Measurements from ENCODE around the gene TMSB4X.
"Not testable (repeated sequence)": the region's sequence is repeated elsewhere in the genome, so short reads cannot be mapped to it uniquely, and the experiment has no call there.

The TMSB4X gene

DNA sequence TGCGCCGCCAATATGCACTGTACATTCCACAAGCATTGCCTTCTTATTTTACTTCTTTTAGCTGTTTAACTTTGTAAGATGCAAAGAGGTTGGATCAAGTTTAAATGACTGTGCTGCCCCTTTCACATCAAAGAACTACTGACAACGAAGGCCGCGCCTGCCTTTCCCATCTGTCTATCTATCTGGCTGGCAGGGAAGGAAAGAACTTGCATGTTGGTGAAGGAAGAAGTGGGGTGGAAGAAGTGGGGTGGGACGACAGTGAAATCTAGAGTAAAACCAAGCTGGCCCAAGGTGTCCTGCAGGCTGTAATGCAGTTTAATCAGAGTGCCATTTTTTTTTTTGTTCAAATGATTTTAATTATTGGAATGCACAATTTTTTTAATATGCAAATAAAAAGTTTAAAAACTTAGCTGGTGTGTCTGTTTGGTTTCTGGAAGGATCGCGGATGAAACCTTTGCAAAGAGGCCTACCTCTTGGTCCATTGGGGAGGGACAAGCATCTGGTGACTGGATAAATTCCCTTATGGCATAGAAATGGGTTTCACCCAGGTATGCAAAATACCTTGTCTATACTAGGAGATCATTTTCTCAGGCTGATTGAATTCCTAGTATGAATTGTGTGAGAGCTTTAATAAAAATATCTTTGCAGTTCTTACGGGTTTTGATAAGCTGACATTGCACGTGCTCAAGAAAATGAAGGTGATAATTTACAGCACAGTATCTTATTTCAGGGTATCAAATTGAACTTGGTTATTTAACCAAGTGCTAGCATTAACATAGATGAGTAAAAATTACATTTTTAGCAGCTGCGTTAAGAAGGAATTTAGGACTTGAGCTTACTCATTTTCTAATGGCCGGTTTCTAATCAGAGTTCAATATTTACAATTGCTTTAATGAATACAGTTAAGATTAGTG is 2.2 kb downstream of the TMSB4X start:
- not testable (repeated sequence) for DNase-seq

DNA sequence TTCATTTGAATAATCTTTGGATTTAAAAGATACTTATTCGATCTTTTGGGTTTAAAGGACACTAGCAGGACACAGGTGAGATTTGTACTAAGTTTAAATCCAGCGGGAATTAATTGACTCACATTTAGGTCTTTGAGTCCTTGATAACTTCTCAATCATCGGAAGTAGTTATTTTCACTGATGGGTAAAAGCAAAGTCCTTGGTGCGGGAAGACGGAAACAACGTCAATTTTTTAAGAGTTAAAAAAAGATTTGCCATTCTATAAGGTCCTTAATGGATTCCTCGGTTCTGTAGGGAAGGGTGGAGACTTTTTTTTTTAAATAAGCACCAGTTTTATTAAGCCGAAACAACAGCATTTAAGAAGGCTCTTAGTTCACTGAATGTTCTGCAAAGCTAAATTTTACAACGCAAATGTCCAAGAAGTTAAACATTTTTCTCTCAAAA is 2.9 kb downstream of the TMSB4X start:
- no peak for DNase-seq

DNA sequence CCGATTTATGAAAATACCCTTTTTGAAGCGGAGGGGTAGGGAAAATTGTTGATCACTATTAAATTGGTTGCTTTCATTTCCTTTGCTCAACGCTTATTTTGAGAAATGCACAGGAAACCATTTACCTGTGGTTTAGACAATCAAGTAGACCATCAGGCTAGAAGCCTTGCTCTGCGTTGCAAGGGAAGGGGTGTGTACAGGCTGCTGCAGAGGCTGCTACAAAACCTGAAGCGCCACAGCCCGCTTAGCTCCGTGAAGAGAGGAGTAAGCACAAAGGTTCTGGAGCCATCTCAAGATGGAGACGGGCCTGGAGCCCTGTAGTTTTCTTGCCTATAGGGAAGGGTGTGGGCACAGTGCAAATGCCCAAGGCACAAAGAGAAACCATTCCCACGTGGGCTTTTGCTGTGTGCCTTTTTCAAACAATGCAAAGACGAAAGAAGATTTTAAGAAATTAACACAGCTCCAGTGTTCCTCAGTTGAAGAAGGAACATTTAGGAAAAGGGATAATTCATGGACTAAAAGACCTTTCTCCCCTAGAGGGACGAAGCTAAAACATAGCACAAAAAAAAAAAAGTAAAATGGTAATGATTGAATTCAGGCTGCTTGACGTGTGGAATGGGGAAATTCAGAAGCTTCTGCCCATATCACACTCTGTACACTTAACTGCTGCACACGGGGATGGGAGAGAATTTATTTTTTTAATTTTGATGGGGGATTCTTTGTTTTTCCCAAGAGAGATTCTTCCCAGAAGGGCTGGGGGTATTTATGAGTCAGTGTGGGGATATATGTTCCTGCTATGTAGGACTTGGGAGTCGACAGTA is 3.5 kb downstream of the TMSB4X start:
- DNase-seq, result peak; percentile 86

DNA sequence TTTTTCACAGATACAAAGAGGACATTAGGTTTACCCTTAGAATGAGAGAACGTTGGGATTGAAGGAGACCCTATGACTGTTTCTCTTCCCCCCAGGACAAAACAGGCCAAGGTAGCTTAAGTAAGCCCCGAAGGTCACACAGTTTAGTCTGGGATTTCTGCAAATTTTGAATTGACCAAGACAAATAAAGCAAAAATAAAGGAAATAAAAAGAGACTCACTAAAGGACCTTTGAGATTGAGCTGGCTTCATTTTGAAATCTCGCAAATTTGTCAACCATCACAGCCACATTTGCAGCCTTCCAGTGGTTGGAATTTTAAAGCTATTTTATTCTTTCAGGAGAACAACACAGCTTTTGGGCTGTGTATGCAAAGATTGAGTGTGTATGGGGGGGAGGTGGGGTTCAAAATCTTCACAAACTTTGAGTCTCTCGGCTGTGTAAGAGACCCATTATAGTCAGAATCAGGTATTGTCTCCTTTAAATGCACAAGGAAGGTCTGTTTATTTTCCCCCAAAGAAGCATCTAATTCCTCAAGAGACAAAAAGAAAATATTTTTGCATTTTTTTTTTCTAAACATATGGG is 4.2 kb downstream of the TMSB4X start:
- no peak for DNase-seq

DNA sequence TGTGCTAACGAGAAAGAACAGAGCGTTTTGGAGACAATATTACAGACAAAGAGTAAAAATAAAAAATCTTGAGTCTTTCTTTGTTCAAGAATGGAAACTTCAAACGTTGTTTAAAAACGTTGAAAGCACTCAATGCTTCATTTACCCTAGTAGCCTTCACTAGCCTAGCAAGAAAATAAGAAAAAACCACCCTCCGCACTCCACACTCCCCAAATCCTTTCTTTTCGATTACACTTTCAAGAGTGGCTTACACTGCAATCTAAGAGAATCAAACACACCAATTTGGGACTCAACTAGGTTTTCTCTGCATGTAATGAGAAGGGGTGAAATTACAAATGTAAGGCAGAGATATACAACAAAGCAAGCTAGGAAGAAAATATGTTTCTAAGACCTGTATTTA is 4.7 kb downstream of the TMSB4X start:
- peak; percentile 33 for DNase-seq

DNA sequence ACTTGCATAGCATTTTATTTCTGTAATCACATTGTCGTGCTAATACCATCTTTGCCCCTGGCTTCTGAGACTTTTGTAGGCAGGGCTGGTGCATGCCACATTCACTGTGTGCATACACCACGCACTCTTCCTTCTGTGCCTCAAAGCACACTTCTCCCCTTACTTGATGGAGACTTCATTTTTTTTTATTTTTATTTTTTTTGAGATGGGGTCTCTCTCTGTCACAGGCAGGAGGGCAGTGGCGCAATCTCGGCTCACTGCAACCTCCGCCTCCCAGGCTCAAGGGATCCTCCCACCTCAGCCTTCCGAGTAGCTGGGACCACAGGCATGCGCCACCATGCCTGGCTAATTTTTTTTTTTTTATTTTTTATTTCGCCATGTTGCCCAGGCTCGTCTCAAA is 5.1 kb downstream of the TMSB4X start:
- DNase-seq, result peak; percentile 43

DNA sequence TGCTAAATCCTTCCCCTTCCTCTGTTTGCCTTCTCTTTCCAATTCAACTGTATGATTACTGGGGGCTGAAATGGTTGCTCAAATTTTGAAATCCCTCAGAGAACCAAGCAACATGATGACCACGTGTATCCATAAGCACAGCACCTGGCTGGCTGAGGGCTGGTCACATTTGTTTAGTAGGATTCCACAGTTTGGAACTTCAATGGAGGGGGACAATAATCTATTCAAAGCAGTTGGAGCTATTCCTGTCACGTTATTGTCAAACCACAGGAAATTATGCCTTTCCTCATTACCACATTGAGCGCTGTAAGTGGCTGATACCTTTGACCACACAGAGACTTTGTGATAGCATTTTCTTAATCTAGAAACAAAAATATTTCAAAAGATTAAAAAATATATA is 7.0 kb downstream of the TMSB4X start:
- peak; percentile 54 for DNase-seq

DNA sequence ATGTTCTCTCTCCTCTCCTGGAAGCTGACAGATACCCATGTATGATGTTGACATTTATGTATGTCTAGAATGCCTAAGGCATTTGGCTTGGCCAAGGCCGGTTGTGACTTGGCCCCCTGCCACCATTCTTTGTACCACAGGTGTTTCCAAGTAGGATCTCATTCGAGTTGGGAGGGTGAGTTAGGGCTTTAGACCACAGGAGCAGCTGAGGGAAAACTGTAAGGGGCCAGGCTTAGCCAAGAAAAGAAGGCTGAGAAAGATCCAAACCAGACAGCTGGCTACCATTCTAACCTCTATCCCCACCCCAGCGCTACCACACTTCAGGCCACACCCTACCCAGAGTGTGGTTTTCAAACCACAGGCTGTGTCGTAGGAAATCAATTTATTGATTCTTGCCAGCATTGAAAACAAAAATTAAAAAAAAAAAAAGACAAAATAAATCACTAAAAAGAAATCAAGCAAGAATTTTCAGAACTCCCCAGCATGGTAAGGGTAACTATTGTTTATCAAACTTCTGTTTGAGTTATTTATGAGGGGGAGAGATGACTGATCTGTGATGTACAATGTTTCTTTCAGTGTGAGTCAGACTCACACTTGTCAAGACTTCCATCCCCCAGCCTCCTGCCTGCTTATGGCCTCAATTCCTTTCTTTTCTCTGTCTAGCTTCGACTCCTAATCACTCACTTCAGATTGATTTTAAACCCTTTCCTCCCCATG is 9.9 kb downstream of the TMSB4X start:
- peak; percentile 80 for DNase-seq

DNA sequence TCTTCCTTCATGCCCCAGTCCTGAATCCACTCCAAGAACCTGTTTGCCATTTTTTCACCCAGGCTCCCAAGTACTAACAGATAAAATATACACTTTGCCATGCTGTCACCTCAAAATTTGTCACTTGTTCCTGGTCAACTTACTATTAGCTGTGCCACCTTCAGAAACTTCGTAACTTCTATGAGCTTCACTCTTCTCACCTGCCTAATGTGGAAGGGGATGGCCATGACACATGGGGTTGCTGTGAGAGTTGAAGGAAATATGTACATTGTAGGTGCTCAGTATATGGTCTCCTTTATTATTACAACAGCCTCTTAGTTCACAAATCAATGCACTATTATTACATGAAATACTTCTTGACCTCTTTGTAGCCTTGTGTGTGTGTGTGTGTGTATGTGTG is 10.4 kb downstream of the TMSB4X start:
- peak; percentile 60 for DNase-seq

DNA sequence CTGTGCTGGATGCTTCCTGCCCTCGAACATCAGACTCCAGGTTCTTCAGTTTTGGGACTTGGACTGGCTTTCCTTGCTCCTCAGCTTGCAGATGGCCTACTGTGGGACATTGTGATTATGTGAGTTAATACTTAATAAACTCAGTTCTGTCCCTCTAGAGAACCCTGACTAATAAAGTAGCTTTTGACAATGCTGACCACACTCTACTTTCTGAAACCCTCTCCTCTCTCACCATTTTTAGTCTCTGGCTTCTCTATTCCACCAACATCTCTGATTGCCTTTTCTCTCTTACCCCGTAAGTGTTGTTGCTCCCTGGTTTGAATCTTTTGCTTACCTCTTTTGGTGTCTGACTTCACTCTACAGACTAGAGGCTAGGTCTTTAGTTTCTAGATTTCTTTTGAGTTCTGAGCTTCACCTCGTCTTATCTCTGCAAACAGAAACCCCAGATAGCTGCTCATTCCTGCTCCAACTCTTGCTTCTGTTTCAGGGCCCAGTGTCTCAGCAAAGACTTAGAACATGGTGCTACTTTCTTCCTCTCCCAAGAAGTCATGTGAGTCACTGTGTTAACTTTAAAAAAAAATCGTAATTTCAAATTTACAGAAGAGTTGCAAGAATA is 11.4 kb downstream of the TMSB4X start:
- DNase-seq, result no peak

DNA sequence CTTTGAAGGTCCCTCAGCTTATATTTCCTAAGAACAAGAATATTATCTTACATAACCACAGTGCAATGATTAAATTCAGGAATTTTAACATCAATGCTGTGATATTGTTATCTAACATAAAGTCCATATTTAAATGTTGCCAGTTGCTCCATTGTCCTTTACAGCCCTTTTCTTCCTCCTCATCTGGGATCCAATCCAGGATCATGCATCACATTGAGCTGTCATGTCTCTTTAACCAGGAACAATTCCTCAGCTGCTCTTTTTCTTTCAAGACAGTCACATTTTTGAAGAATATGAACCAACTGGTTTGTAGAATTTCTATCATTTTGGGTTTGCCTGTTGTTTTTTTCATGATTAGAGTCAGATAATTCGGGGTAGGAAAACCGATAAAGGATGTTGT is 12.0 kb downstream of the TMSB4X start:
- no peak for DNase-seq

DNA sequence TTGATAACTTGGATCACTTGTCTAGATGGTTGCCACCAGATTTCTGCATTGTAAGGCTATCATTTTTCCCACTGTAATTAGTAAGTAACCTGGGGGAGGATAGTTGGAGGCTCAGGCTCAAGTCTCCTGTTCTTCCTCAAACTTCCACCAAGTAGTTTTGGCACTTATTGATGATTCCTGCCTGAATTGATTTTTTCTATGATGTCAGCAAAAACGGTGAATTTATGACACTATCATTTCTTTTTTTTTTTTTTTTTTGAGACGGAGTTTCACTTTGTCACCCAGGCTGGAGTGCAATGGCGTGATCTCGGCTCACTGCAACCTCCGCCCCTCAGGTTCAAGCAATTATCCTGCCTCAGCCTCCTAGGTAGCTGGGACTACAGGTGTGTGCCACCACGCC is 12.4 kb downstream of the TMSB4X start:
- no peak for DNase-seq

DNA sequence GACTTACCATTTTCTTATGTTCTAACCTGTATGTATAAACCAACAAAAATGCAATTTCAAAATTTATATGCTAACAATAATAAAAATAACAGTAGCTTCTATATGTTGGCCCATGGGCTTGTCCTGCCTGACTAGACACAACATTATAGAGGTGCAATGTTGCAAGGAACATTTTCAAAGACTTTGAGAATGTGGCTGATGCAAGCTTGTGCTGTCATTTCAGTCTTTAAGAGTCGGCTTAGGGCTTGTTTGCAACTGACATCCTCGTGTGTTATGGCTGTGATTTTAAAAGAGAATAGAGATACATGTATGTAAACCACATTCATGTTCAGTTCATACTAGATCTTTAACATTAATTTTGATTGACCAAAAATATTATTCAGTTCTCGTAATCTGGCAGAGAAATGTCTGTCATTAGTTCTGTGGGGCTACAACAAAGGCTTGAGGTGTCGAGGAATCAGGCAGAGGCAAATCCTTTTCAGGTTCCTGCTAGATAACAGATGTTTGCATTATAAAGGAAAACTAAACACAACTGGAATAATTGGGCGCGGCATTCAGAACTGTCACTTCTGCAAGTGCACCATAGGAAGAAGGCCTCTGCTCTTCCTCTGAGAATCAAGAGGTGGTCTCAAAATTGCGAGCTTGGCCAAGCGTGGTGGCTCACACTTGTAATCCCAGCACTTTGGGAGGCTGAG is 13.1 kb downstream of the TMSB4X start:
- no peak for DNase-seq

DNA sequence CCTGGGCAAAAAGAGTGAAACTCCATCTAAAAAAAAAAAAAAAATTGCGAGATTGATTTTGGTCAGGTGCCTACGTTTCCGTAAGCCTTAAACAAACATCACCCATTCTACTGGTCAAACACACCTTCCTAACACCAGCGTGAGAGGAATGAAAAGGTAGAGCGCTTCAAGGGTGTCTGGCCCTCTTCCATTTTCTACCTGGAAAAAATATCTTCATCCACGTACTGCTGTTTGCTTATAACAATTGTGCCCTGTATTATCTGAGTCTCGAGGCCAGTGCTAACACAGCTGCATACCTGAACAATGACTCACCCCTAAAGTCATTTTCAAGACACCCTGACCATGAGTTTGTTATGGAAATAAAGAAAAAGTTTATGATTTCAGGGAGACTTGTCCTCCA is 13.9 kb downstream of the TMSB4X start:
- no peak for DNase-seq

DNA sequence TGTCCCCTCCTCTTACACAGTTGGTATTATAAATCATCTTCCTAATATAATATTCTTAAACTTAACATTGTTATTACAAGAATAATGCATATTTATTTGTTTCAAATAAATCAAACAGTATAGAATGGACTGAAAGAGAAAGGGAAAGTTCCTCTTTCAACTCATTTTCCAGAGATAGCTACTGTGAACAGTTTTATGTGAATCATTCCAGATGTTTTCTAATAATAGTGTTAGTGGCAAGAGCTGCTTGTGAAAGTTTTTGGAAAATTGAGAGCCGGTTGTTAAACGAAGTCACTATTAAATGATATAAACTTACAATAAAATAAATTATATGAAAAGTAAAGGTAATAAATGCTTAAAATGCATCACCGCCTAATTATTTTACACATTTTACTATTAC is 14.6 kb downstream of the TMSB4X start:
- no peak for DNase-seq

DNA sequence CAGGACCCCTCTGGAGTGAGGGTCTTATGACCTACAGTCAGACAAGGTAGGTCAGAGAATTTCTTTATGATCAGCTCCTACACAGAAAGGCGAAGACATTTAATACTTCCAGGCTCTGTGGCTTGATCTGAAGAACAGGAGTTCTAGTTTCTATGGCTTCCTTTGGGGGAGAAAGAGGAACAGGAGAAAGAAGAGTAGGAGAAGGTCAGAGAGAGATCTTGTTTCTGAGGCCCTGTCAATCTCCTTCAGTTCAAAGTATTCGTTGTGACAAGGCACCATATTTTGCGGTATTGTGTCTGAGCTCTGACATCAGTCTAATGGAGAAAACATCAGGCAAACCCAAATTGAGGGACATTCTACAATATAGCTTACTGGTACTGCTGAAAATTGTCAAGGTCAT is 16.7 kb downstream of the TMSB4X start:
- DNase-seq, result no peak

DNA sequence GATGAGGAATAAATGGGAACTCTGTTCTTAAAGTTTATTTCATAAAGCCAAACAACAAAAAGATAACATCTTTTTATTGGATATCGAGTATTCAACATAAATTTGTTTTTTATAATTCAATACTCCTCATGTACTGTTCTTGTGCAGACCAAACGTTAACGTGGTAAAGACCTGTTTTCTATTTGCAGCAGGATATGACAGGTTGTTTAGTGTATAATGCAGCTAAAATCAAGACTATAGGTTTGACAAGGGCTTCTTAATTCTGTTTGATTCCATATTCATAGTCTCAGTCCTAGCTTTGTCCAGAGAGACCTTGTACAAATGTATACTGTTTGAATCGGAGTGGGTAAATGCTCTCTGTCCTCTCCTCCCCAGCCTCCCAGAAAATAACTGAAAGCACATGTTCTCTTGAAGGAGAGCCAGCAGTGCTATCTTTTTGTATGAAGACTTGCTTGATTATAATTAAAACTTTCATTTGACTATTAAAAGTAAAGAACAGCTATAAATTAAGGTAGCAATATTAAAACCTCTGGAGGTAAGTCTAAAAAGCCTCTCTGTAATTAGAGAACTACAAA is 17.7 kb downstream of the TMSB4X start:
- no peak for DNase-seq

DNA sequence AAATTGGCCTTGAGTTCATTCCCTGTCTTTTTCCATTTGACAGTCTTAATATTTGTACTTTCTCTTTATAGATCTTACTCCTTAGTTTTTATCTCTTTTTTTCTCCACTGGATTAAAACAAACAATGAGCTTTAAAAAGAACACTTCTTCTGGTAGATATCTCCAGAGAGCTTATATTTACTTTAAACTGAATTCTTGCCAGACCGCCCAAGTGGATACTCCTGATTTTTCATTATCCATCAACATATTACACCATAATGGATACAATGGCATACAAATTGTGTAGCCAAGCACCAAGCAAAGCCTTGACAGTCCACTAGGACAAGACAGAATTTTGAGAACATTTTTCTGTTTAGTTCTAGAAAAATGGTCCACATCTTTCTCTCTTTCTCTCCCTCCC is 18.9 kb downstream of the TMSB4X start:
- no peak for DNase-seq

DNA sequence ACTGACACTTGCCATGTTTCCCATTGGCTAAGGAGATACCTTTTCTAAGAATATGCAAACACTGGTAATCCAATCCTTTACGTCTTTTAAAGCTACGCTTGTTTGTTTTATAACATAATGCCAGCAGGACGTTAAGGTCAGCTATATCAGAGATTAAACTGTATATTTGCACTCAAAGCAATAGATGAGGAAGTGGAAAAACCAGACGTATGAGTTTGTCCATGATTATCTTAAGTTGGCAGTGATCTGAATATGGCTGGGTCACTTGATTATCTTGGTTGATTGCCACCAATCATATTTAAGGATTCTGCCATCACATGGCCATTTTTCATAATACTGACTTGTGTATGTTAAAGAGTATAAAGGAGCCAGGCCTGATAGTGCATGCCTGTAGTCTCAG is 19.4 kb downstream of the TMSB4X start:
- DNase-seq, result no peak

DNA sequence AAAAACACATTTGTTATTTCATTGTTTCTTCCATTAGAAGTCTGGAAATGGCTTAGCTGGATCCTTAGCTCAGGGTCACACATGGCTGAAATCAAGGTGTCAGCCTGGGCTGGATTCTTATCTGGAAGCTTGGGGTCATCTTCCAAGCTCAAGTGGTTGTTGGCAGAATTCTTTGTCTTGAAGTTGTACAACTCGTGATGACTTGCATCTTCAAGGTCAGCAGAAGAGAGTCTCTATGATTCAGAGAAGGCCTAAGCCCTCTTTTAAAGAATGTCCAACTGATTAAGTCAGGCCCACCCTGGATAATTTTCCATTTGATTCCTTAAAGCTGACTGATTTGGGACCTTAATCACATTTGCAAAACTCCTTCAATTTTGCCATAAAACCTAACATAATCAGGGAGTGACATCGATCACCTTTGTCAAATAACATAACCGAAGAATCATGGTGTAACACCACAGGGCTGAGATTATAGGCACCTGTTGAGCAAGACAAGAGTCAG is 22.1 kb downstream of the TMSB4X start:
- no peak for DNase-seq
